ENCODE results near the gene TSPAN1. TPM values are rescaled to one million over a fixed set of nuclear protein-coding genes. Genes with fewer than 3 reads are reported as not detected.

The TSPAN1 gene
- polyA plus RNA-seq, 1 experiment = 1.1 TPM

GRCh38 chr1:46187106-46187869 is 12.4 kb downstream of the TSPAN1 start:
- H3K27me3 ChIP-seq (ENCODE audit: control insufficient read depth, insufficient read depth, low read length) = no peaks in the 10 kb centered on the region
- DNase-seq (ENCODE audit: low read depth) = no peak
- POLR2A ChIA-PET = no interaction called here
- no peak overlapping the region for H3K4me3 ChIP-seq (ENCODE audit: low read depth, low read length)
- no peak for TF ChIP-seq CTCF (IDR thresholded peaks at IDR 0.05; ENCODE audit: insufficient read depth, low read depth, low read length)
- H3K36me3 ChIP-seq (ENCODE audit: control insufficient read depth, insufficient read depth, low read length) = peaks cover 17% of the 10 kb centered on the region
- CTCF ChIA-PET = interaction anchor here (0.6 to 1.2 kb wide), 2 partner anchors 19 to 39 kb away, joined by 3 to 6 read pairs; no protein-coding TSS in a partner anchor

- no peak overlapping the region for H3K4me3 ChIP-seq (ENCODE audit: low read depth, low read length)
- no peak for DNase-seq (ENCODE audit: low read depth)
- peak; percentile 18; the same call in 1 of the 2 replicates for TF ChIP-seq CTCF (IDR thresholded peaks at IDR 0.05; ENCODE audit: insufficient read depth, low read depth, low read length)
- POLR2A ChIA-PET = no interaction called here
- peaks cover 23% of the 10 kb centered on the region for H3K36me3 ChIP-seq (ENCODE audit: control insufficient read depth, insufficient read depth, low read length)
- CTCF ChIA-PET = interaction anchor here (1.2 to 1.9 kb wide), 3 partner anchors 11 to 35 kb away, joined by 3 to 7 read pairs (median 6); no protein-coding TSS in a partner anchor
- no peaks in the 10 kb centered on the region for H3K27me3 ChIP-seq (ENCODE audit: control insufficient read depth, insufficient read depth, low read length)
Measured at GRCh38 chr1:46188295-46189030, 13.6 kb downstream of the TSPAN1 start.

GRCh38 chr1:46190539-46190938 is 15.7 kb downstream of the TSPAN1 start:
- DNase-seq (ENCODE audit: low read depth) = no peak
- Histone ChIP-seq H3K27me3 (ENCODE audit: control insufficient read depth, insufficient read depth, low read length) (no peaks in the 10 kb centered on the region), H3K36me3 (ENCODE audit: control insufficient read depth, insufficient read depth, low read length) (peaks cover 26% of the 10 kb centered on the region), H3K4me3 (ENCODE audit: low read depth, low read length) (no peak overlapping the region)
- POLR2A ChIA-PET = no interaction called here
- CTCF ChIA-PET = interaction anchor here (0.6 kb wide), 1 partner anchor 166 kb away, joined by 3 read pairs; no protein-coding TSS in a partner anchor
- TF ChIP-seq CTCF (IDR thresholded peaks at IDR 0.05; ENCODE audit: insufficient read depth, low read depth, low read length) = no peak

- CTCF ChIA-PET = interaction anchor here (0.6 kb wide), 1 partner anchor 166 kb away, joined by 3 read pairs; no protein-coding TSS in a partner anchor
- POLR2A ChIA-PET = no interaction called here
- H3K27me3 ChIP-seq (ENCODE audit: control insufficient read depth, insufficient read depth, low read length) = no peaks in the 10 kb centered on the region
- no peak for TF ChIP-seq CTCF (IDR thresholded peaks at IDR 0.05; ENCODE audit: insufficient read depth, low read depth, low read length)
- H3K36me3 ChIP-seq (ENCODE audit: control insufficient read depth, insufficient read depth, low read length) = peaks cover 31% of the 10 kb centered on the region
- no peak for DNase-seq (ENCODE audit: low read depth)
- H3K4me3 ChIP-seq (ENCODE audit: low read depth, low read length) = no peak overlapping the region
Measured at GRCh38 chr1:46191033-46191701, 16.3 kb downstream of the TSPAN1 start.

- Histone ChIP-seq H3K27me3 (ENCODE audit: control insufficient read depth, insufficient read depth, low read length) (no peaks in the 10 kb centered on the region), H3K36me3 (ENCODE audit: control insufficient read depth, insufficient read depth, low read length) (peaks cover 31% of the 10 kb centered on the region), H3K4me3 (ENCODE audit: low read depth, low read length) (no peak overlapping the region)
- CTCF ChIA-PET = no interaction called here
- POLR2A ChIA-PET = no interaction called here
- no peak for DNase-seq (ENCODE audit: low read depth)
- no peak for TF ChIP-seq CTCF (IDR thresholded peaks at IDR 0.05; ENCODE audit: insufficient read depth, low read depth, low read length)
Measured at GRCh38 chr1:46192171-46192570, 17.3 kb downstream of the TSPAN1 start.
